IgD-negative memory B cell (primary cell): ENCODE measurements around the gene SLC29A2. TPM values are rescaled to one million over a fixed set of nuclear protein-coding genes. Genes with fewer than 3 reads are reported as not detected.

Experiments used
- H3K27ac Mint-ChIP-seq, 3 donors: one replicate each; pipeline ENCODE4 v1.8.0; 2020 to 2022; ENCODE audit warnings: mild to moderate bottlenecking in 3 of 3, mixed read lengths in 3 of 3, moderate library complexity in 1 of 3
- H3K27me3 Mint-ChIP-seq: one replicate; pipeline ENCODE4 v1.8.0; 2021; ENCODE audit warnings: mixed read lengths
- H3K36me3 Mint-ChIP-seq: one replicate; pipeline ENCODE4 v1.8.0; 2020; ENCODE audit warnings: mild to moderate bottlenecking, mixed read lengths
- H3K4me1 Mint-ChIP-seq, 3 donors: one replicate each; pipeline ENCODE4 v1.8.0; 2020 to 2022; ENCODE audit warnings: mixed read lengths in 3 of 3, mild to moderate bottlenecking in 1 of 3
- H3K4me3 Mint-ChIP-seq, 4 donors: one replicate each; pipeline ENCODE4 v1.8.0; 2020 to 2022; ENCODE audit warnings: mild to moderate bottlenecking in 4 of 4, mixed read lengths in 4 of 4, moderate library complexity in 3 of 4
- H3K9me3 Mint-ChIP-seq, 3 donors: one replicate each; pipeline ENCODE4 v1.8.0; 2020 to 2021; ENCODE audit warnings: mixed read lengths in 3 of 3, mild to moderate bottlenecking in 1 of 3
- polyA plus RNA-seq: library from polyadenylated mRNA; unstranded; fragments of 300-500 nt; fragmentation: Illumina TruSeq; gene quantifications from one replicate; pipeline ENCODE4 v1.2.3, GENCODE V29; 2021

The SLC29A2 gene, protein sequence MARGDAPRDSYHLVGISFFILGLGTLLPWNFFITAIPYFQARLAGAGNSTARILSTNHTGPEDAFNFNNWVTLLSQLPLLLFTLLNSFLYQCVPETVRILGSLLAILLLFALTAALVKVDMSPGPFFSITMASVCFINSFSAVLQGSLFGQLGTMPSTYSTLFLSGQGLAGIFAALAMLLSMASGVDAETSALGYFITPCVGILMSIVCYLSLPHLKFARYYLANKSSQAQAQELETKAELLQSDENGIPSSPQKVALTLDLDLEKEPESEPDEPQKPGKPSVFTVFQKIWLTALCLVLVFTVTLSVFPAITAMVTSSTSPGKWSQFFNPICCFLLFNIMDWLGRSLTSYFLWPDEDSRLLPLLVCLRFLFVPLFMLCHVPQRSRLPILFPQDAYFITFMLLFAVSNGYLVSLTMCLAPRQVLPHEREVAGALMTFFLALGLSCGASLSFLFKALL
- 3.0 TPM for polyA plus RNA-seq

DNA sequence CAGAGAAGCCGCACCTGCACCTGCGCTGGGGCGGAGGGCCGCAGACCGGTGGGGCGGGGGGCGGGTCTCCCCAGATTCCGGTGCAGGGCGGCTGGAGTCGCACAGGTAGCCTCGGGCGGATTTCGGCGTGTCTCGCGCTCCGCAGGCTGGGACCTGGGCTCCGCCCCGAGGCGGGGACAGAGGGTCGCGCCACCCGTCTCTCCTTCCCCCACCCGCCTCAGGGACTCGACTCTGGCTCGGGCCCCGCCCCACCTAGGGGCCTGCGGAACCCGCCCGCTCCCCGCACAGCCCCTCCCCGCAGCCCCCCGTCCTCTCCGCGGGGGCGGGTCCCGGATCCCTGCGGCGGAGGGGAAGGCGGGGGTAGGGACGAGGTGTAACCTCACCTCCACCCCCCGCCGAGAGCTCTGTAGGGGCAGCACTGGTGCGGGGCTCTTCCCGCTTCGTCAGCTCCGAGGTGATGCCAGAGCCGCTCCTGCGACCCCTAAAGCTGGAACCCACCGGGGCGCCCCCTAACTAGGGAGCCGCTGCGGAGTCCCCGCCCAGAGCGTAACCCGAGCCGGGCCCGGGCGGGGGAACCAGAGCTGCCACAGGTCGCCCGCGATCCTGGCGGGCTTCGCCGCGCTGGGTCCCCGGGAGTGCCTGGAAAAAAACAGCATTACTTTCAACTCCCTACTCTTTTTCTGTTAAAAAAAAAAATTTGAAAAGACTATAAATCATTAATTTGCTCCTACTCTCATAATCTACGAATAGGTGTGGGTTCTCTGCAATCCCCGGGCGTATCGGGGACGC is at the start of gene SLC29A2:
Gene SLC29A2, minus strand, starts transcription at position 134 of the 789 bp plus-strand sequence. CDS start 169 bp downstream, outside the sequence.
- no peaks in the 10 kb centered on the region for H3K9me3 Mint-ChIP-seq
- H3K4me3 Mint-ChIP-seq, result peak within 1 kb of the TSS; percentile 84 to 98 (median 93)
- peak within 1 kb of the TSS; percentile 32 to 84 (median 53) for H3K27ac Mint-ChIP-seq
- peaks cover 0 to 7% (median 7%) of the 10 kb centered on the region in 3 donors for H3K4me1 Mint-ChIP-seq
- H3K27me3 Mint-ChIP-seq, result no peaks in the 10 kb centered on the region
- peaks cover 3% of the 10 kb centered on the region for H3K36me3 Mint-ChIP-seq

DNA sequence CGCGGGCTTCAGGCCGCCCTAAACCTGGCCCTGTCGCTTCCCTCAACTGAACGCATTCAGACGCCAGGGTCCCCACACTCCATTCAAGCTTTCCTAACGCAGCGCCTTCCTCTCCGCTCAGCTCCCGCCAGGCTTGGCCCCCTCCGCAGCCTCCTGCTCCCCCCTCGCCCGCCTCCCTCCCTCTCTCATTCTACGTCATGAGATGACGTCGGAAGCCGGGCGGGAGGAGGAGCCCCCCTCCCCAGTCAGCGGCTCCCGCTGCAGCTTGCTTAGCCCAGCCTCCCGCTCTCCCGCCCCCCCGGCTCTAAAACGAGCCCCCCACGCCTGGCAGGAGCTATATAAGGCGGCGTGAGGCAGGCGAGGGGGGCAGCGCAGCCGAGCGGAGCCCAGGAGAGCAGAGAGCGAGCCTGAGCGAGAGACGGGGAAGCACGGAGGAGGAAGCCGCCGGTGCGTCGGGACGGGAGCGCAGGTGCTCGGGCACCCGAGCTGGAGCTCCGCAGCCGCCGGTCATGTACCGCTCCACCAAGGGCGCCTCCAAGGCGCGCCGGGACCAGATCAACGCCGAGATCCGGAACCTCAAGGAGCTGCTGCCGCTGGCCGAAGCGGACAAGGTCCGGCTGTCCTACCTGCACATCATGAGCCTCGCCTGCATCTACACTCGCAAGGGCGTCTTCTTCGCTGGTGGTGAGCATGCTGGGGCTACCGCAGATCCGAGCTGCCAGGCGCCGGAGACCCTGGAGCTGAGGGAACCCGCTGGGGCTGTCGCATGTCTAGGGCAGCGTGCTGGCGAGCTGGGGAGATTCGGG is 49.3 kb upstream of the SLC29A2 start, which contains the start of gene NPAS4:
Gene NPAS4, plus strand, starts transcription at position 365 of the 806 bp plus-strand sequence. Its CDS starts 145 bp downstream, at position 510.
- H3K9me3 Mint-ChIP-seq, result peaks cover 0 to 2% (median 0%) of the 10 kb centered on the region in 3 donors
- peaks cover 26% of the 10 kb centered on the region for H3K27me3 Mint-ChIP-seq
- peak within 1 kb of the TSS in 3 of 4 donors; percentile 57 to 82 (median 60) for H3K4me3 Mint-ChIP-seq

DNA sequence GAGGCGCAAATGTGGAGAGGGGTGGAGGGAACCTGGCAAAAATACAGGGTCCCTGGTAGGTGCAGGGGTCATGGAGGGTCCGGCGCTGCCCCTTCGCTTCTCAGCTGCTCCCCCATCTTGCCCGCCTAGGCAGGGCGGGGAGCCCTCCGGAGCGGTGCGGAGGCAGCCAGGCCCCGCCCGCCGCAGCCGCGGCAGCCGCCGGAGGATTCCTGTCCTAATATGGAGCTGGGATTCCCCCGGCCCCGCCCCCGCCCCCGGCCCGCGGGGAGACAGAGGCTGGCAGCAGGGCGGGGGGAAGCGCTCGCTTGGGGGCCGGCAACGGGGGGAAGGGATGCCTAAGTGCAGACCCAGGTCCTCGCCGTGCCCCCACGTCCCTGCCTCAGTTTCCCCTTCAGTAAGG is 48.3 kb upstream of the SLC29A2 start:
- Mint-ChIP-seq H3K36me3 (peaks cover 2% of the 10 kb centered on the region), H3K4me1 (peaks cover 1 to 10% (median 5%) of the 10 kb centered on the region in 3 donors), H3K27ac (peak overlapping the region in 1 of 3 donors; percentile 16), H3K9me3 (peaks cover 0 to 2% (median 0%) of the 10 kb centered on the region in 3 donors), H3K27me3 (peaks cover 36% of the 10 kb centered on the region), H3K4me3 (no peak overlapping the region)

More for the DNA sequence above, 49.3 kb upstream of the SLC29A2 start, which contains the start of gene NPAS4:
- peak within 1 kb of the TSS in 2 of 3 donors; percentile 90 to 96 for H3K27ac Mint-ChIP-seq
- H3K36me3 Mint-ChIP-seq, result peaks cover 2% of the 10 kb centered on the region
- peaks cover 1 to 10% (median 5%) of the 10 kb centered on the region in 3 donors for H3K4me1 Mint-ChIP-seq

DNA sequence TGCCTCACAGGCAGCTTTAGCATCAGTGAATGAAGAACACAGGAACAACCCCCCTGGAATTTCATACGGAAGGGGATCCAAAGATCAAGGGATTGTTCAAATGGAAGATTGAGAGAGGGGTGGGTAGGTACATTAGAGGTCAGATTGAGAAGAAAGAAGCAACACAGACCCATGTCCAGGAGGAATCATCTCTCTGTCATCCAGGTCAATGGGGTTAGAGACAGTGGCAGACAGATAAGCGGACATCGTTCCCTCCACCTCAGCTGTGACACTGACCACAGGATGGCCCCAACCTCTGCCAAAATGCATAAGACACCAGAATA is 47.4 kb upstream of the SLC29A2 start:
- Mint-ChIP-seq H3K36me3 (no peaks in the 10 kb centered on the region), H3K27ac (peak overlapping the region in 1 of 3 donors; percentile 87), H3K9me3 (peaks cover 0 to 2% (median 0%) of the 10 kb centered on the region in 3 donors), H3K27me3 (peaks cover 45% of the 10 kb centered on the region), H3K4me3 (peak overlapping the region in 1 of 4 donors; percentile 80), H3K4me1 (peaks cover 1 to 10% (median 4%) of the 10 kb centered on the region in 3 donors)

DNA sequence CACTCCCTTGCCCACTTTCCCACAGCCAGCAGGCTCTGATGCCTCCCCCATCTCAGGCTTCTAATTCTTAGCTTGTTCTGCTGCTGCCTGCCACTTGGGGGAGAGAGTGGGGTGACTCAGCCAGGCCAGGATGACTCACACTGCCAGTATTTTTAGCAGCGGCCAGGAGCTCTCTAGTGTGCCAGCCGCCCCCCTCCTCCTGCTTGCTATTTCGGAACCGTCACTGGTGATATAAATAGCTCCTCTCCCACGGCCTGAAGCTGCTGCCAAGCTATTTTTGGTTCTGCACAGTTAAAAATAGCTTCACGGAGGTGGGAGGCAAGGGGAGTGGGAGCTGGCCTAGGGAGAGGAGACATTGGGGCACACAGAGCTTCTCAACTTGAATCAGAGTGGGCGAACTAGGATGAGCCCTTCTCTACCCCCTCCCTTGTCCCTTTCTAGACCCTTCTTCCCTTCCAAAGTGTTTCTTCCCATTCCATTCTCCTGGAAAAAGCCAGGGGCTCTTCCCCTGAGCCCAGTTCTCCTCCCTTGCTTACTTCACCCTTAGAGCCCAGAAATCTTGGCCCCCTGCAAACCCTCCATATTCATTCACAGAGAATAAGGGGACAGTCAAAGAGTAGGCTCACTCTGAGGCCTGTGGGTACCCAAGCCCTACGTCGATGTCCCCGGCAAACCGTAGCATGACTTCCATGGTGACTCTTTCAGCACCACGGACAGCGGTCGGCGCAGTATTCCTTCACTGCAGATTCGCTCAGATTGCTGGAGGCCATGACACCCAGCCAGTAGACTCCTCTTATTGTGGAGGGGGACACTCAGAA is 46.8 kb upstream of the SLC29A2 start:
- Mint-ChIP-seq H3K9me3 (peaks cover 0 to 2% (median 0%) of the 10 kb centered on the region in 3 donors), H3K4me3 (peak overlapping the region in 1 of 4 donors; percentile 80), H3K4me1 (peaks cover 1 to 10% (median 4%) of the 10 kb centered on the region in 3 donors), H3K27ac (peak overlapping the region in 1 of 3 donors; percentile 87), H3K27me3 (peaks cover 48% of the 10 kb centered on the region), H3K36me3 (no peaks in the 10 kb centered on the region)

DNA sequence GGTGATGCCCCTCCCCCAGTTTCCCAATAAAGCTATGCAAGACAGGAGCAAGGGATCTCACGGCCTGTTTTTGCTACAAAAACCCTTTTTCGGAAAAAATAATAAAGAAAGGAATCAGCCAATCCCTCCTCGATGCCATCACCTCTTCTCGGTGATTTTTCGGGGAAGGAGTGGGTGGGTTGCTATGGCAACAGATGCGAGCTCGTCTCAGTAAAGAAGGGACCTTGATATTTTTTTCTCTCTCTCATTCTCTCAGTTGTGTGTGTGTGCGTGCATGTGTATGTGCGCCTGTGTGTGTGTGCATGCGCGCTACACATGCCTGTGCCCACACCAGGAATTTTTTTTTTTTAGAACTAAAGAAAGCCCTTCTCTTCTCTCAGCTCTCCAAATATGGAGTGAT is 45.4 kb upstream of the SLC29A2 start:
- H3K27me3 Mint-ChIP-seq, result peaks cover 50% of the 10 kb centered on the region
- no peak overlapping the region for H3K4me3 Mint-ChIP-seq
- H3K9me3 Mint-ChIP-seq, result peaks cover 0 to 2% (median 0%) of the 10 kb centered on the region in 3 donors
- H3K4me1 Mint-ChIP-seq, result peaks cover 1 to 10% (median 4%) of the 10 kb centered on the region in 3 donors
- no peaks in the 10 kb centered on the region for H3K36me3 Mint-ChIP-seq
- peak overlapping the region in 1 of 3 donors; percentile 87 for H3K27ac Mint-ChIP-seq

DNA sequence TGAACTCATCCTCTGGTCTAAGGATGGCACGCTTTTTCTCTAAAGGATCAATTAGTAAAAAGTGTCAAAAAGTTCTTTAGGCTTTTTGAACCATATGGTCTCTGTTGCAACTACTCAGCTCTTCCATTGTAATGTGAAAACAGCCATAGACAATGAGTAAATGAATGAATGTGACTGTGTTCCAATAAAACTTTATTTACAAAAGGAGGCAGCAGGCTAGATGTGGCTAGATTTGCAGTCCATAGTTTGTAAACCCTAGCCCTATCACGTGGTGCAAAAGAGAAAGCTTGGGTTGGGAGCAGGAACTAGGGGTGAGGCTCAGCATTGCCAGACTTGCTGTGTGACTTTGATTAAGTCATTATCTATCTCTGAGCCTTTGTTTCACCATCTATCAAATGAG is 43.9 kb upstream of the SLC29A2 start:
- H3K9me3 Mint-ChIP-seq, result peaks cover 0 to 2% (median 0%) of the 10 kb centered on the region in 3 donors
- peak overlapping the region in 1 of 3 donors; percentile 9 for H3K27ac Mint-ChIP-seq
- peaks cover 1 to 5% (median 2%) of the 10 kb centered on the region in 3 donors for H3K4me1 Mint-ChIP-seq
- H3K36me3 Mint-ChIP-seq, result no peaks in the 10 kb centered on the region
- no peak overlapping the region for H3K4me3 Mint-ChIP-seq
- H3K27me3 Mint-ChIP-seq, result peaks cover 55% of the 10 kb centered on the region

DNA sequence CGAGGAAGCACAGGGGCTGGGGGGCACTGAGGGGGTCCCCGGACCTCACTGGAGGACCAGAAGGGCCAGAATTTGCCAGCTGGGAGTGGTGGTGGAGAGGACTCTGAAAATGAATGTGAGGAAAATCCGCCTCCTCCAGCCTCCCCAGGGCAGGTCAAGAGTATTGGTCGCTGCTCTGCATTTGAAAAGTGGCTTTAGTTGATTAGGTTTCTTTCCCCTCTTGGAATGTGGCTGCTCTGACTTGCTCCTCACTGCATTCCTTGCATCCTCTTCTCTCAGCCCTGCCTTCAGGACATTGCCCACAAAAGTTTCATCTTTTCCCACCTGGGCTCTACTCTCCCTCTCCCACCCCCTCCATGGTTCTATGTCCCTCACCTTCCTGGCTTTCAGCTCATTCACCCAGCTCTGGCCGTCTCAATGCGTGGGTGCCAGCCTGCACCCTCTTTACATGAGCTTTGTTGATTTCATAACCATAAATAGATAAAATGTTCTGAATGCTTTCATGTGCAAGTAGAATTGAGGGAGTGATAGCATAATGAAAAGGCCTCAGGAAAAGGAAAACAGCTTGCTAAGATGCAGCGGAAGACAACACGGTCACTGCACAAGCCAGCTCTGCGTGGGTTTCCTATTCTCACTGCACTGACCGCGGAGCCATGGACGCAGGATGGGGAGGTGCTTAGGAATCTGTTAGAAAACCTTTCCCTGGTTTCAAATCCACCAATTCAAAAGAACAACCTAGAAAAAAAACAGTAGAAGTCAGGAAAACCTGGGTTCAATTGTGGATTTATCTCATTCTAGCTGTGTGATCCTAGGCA is 42.8 kb upstream of the SLC29A2 start:
- Mint-ChIP-seq H3K4me3 (peak overlapping the region in 1 of 4 donors; percentile 47), H3K36me3 (no peaks in the 10 kb centered on the region), H3K9me3 (peaks cover 0 to 2% (median 0%) of the 10 kb centered on the region in 3 donors), H3K27me3 (peaks cover 59% of the 10 kb centered on the region), H3K4me1 (peaks cover 1 to 5% (median 2%) of the 10 kb centered on the region in 3 donors), H3K27ac (peak overlapping the region in 1 of 3 donors; percentile 4)

DNA sequence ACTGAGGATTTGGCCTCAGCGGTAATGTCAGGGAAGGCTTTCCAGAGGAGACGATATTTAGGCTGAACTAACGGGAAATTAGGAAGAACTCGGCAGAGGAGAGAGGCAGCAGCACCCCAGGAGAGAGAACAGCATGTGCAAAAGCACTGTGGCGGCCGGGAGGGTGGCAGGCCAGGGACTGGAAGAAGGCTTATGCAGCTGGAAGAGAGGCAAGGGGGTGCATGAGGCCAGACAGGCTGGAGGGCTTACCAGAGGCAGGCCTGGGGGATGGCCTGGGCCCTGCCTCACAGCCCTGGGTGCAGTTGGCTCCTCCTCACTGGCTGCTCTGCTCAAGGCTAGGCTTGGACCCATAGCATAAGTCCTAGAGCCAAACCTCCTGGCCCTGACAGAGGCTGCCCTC is 41.6 kb upstream of the SLC29A2 start:
- no peak overlapping the region for H3K27ac Mint-ChIP-seq
- peaks cover 0 to 4% (median 3%) of the 10 kb centered on the region in 3 donors for H3K4me1 Mint-ChIP-seq
- peak overlapping the region in 1 of 4 donors; percentile 45 for H3K4me3 Mint-ChIP-seq
- H3K27me3 Mint-ChIP-seq, result peaks cover 52% of the 10 kb centered on the region
- H3K9me3 Mint-ChIP-seq, result peaks cover 0 to 2% (median 0%) of the 10 kb centered on the region in 3 donors
- H3K36me3 Mint-ChIP-seq, result no peaks in the 10 kb centered on the region

DNA sequence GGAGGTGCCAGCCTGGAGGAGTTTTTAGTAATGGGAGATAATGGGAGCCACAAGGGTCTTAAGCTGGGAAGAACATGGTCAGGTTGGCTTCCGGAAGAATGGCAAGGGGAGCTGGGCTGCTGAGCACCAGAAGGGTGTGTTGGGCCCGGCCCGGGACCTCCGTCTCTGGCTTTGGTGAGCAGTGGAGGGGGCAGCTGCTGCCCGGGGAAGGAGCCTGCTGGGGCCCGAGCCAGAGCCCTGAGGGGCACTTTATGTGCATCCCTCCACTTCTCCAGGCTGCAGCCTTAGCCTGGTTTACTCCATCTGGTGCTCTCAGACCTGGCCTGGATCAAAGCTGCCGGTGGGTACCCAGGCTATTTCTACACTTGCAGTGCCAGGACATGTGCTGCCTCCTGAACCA is 40.5 kb upstream of the SLC29A2 start:
- Mint-ChIP-seq H3K27ac (no peak overlapping the region), H3K4me1 (peaks cover 0 to 3% (median 3%) of the 10 kb centered on the region in 3 donors), H3K9me3 (no peaks in the 10 kb centered on the region), H3K36me3 (no peaks in the 10 kb centered on the region), H3K27me3 (peaks cover 44% of the 10 kb centered on the region), H3K4me3 (no peak overlapping the region)

DNA sequence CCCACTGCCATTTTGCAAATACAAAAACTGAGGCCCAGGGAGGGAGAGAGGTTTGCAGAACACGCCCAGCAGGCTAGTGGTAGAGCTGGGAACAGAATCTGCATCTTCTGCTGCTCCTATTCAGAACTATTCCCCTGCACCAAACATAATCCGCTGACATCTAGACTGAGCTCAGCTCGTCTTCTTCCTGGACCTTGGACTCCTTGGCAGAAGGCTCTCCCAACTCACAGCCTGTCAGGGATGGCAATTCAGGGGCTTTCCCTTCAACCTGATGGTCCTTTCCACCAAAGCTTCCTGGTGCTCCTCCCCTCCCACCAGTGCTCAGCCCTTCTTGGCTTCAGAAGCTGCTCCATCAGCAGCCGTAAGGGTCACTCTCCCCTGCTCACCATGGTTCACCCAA is 39.8 kb upstream of the SLC29A2 start:
- H3K9me3 Mint-ChIP-seq, result no peaks in the 10 kb centered on the region
- no peak overlapping the region for H3K27ac Mint-ChIP-seq
- H3K4me1 Mint-ChIP-seq, result peaks cover 0 to 3% (median 3%) of the 10 kb centered on the region in 3 donors
- no peaks in the 10 kb centered on the region for H3K36me3 Mint-ChIP-seq
- peaks cover 42% of the 10 kb centered on the region for H3K27me3 Mint-ChIP-seq
- H3K4me3 Mint-ChIP-seq, result no peak overlapping the region

DNA sequence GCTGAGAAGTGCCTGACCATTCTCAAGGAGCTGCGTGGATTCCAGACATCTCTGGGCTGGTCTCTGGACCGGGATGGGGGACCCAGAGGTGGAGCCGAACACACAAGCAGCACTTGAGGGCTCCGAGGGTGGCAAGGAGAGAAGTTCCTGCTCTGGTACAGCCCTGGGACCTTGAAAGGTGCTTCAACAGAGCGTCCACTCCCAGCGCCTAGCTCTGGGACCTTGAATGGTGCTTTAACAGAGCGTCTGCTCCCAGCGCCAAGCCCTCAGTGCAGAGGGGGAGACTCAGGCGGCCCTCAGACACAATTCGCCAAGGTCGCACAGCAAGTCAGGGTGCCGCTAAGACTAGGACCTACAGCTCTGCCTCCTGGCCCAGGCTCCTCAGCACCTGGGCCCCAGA is 38.6 kb upstream of the SLC29A2 start:
- H3K27me3 Mint-ChIP-seq, result peaks cover 37% of the 10 kb centered on the region
- H3K4me3 Mint-ChIP-seq, result peak overlapping the region in 1 of 4 donors; percentile 38
- no peaks in the 10 kb centered on the region for H3K9me3 Mint-ChIP-seq
- peaks cover 0 to 3% (median 3%) of the 10 kb centered on the region in 3 donors for H3K4me1 Mint-ChIP-seq
- no peak overlapping the region for H3K27ac Mint-ChIP-seq
- H3K36me3 Mint-ChIP-seq, result no peaks in the 10 kb centered on the region

DNA sequence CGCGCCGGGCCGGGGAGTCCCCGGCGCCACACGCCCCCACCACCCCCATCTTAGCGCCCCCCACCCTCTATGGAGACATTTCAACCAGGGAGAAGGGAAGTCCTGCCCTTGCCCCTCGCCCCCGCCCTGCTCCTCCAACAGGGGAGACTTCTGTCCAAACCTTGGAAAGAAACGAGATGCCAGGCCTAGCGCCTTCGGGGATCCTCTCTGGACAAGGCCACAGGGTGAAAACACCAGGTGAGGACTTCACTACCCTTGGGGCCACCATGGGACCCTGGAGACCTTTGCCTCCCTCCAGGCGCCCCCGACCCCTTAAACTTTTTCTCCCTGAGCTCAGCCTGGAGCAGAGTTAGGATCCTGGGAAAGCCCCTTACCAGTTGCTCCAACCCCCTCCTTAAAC is 37.7 kb upstream of the SLC29A2 start:
- Mint-ChIP-seq H3K27ac (no peak overlapping the region), H3K4me3 (no peak overlapping the region), H3K4me1 (peaks cover 0 to 3% (median 3%) of the 10 kb centered on the region in 3 donors)

More for the DNA sequence above, 37.7 kb upstream of the SLC29A2 start:
- Mint-ChIP-seq H3K36me3 (no peaks in the 10 kb centered on the region), H3K9me3 (no peaks in the 10 kb centered on the region), H3K27me3 (peaks cover 30% of the 10 kb centered on the region)
